WTC11 (cell line): ENCODE results near the gene PDE8A.

ENCODE experiments used
- CREB1 ChIP-seq: sonication (generic); formaldehyde crosslinking; IDR thresholded peaks from 2 replicates; pipeline ENCODE4 v1.8.0; 2023; ENCODE audit warnings: mild to moderate bottlenecking, missing genetic modification reagents
- CTCF ChIP-seq: fragments of 200-600 bp; IDR thresholded peaks from 2 replicates; pipeline ENCODE4 v1.8.0; 2022; ENCODE audit warnings: antibody characterized with exemption
- E2F1 ChIP-seq: sonication (generic); formaldehyde crosslinking; IDR thresholded peaks from 2 replicates; pipeline ENCODE4 v1.8.0; 2022; ENCODE audit warnings: mild to moderate bottlenecking, missing genetic modification reagents
- ESRRA ChIP-seq: sonication (generic); formaldehyde crosslinking; IDR thresholded peaks from 2 replicates; pipeline ENCODE4 v1.8.1; 2022; ENCODE audit warnings: mild to moderate bottlenecking, missing genetic modification reagents, borderline replicate concordance
- GABPB1 ChIP-seq: sonication (generic); formaldehyde crosslinking; IDR thresholded peaks from 2 replicates; pipeline ENCODE4 v1.8.1; 2023; ENCODE audit warnings: mild to moderate bottlenecking, missing genetic modification reagents
- MYBL2 ChIP-seq: sonication (generic); formaldehyde crosslinking; IDR thresholded peaks from 2 replicates; pipeline ENCODE4 v1.8.1; 2023; ENCODE audit warnings: mild to moderate bottlenecking, moderate library complexity, missing genetic modification reagents
- NFYB ChIP-seq: sonication (generic); formaldehyde crosslinking; conservative IDR thresholded peaks from 2 replicates; pipeline ENCODE4 v1.8.0; 2022; ENCODE audit warnings: low read depth, missing genetic modification reagents
- OVOL2 ChIP-seq: fragments of 250-450 bp; sonication (Bioruptor Pico); IDR thresholded peaks from 2 replicates; pipeline ENCODE4 v1.9.0; 2021; ENCODE audit warnings: mild to moderate bottlenecking, borderline replicate concordance
- TEAD4 ChIP-seq: sonication (generic); formaldehyde crosslinking; IDR thresholded peaks from 2 replicates; pipeline ENCODE4 v1.8.0; 2022; ENCODE audit warnings: mild to moderate bottlenecking, missing genetic modification reagents
- USF2 ChIP-seq: sonication (generic); formaldehyde crosslinking; IDR thresholded peaks from 2 replicates; pipeline ENCODE4 v1.8.1; 2023; ENCODE audit warnings: mild to moderate bottlenecking, missing genetic modification reagents, moderate library complexity
- TF ChIP-seq, protein P1 (sequence below): sonication (generic); formaldehyde crosslinking; IDR thresholded peaks from 2 replicates; pipeline ENCODE4 v1.8.0; 2022; ENCODE audit warnings: mild to moderate bottlenecking, missing genetic modification reagents

DNA sequence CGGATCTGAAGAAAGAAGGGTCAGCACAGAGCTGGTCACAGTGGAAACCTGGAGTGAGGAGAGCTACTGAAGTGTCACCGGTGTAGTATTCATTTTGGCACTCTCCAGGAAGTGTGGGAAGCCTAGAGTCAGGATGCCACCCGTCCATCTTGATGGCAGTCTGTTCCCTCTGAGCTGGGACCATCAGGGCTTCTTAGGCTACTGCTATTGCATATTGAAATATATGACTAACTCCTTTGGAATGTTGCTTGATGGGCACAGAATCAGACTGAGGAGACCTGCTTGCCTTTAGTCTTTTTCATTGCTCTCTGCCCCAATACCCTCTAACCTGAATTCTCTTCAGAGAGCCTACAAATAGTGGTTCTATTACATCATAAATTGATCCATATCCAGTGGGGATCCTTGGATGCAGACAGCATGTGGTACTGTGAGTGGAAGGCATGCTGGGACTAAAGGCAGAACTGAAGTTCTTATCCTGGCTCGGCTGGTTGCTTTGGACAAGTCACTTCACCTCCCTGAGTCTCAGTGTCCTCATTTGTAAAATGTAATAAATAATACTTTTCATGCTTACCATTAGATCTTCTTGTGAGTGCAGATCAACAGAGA is 143.5 kb downstream of the PDE8A start:
- TF ChIP-seq TEAD4 (no peak), CTCF (no peak), NFYB (CRISPR knock-in tag) (no peak), E2F1 (CRISPR knock-in tag) (no peak), CREB1 (CRISPR knock-in tag) (no peak), USF2 (no peak), ESRRA (CRISPR knock-in tag) (no peak), MYBL2 (CRISPR knock-in tag) (no peak), GABPB1 (CRISPR knock-in tag) (no peak), OVOL2 (CRISPR knock-in tag) (no peak)
- TF ChIP-seq, protein P1, sequence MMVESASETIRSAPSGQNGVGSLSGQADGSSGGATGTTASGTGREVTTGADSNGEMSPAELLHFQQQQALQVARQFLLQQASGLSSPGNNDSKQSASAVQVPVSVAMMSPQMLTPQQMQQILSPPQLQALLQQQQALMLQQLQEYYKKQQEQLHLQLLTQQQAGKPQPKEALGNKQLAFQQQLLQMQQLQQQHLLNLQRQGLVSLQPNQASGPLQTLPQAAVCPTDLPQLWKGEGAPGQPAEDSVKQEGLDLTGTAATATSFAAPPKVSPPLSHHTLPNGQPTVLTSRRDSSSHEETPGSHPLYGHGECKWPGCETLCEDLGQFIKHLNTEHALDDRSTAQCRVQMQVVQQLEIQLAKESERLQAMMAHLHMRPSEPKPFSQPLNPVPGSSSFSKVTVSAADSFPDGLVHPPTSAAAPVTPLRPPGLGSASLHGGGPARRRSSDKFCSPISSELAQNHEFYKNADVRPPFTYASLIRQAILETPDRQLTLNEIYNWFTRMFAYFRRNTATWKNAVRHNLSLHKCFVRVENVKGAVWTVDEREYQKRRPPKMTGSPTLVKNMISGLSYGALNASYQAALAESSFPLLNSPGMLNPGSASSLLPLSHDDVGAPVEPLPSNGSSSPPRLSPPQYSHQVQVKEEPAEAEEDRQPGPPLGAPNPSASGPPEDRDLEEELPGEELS (CRISPR knock-in tag), result no peak
